Trophoblast cell (in vitro differentiated cells and primary cell): ENCODE results near the gene CELSR2.

Experiments used
- DNase-seq, 2 donors: peaks; one replicate each; pipeline ENCODE4 v3.0.0-alpha.2; 2016
- H2AFZ ChIP-seq: 2 replicates; pipeline ENCODE4 v1.6.1; 2013; ENCODE audit warnings: low read length, moderate library complexity, mild to moderate bottlenecking; ENCODE audit not compliant: insufficient read depth, poor library complexity
- H2AK5ac ChIP-seq: 2 replicates; pipeline ENCODE4 v1.6.1; 2013; ENCODE audit warnings: mild to moderate bottlenecking, low read length
- H2BK120ac ChIP-seq: 2 replicates; pipeline ENCODE4 v1.6.1; 2013; ENCODE audit warnings: low read length, mild to moderate bottlenecking, moderate library complexity; ENCODE audit not compliant: insufficient read depth, poor library complexity
- H2BK12ac ChIP-seq: 2 replicates; pipeline ENCODE4 v1.6.1; 2013; ENCODE audit warnings: mild to moderate bottlenecking, low read length, moderate library complexity
- H2BK5ac ChIP-seq: 2 replicates; pipeline ENCODE4 v1.6.1; 2013; ENCODE audit warnings: low read length, low read depth, moderate library complexity, mild to moderate bottlenecking; ENCODE audit not compliant: poor library complexity
- H3K14ac ChIP-seq: 2 replicates; pipeline ENCODE4 v1.6.1; 2013; ENCODE audit warnings: mild to moderate bottlenecking, low read length
- H3K18ac ChIP-seq: 2 replicates; pipeline ENCODE4 v1.6.1; 2013; ENCODE audit warnings: mild to moderate bottlenecking, low read length
- H3K23ac ChIP-seq: 2 replicates; pipeline ENCODE4 v1.6.1; 2013; ENCODE audit warnings: low read length
- H3K27ac ChIP-seq: 2 replicates; pipeline ENCODE4 v1.5.1; 2013; ENCODE audit warnings: low read depth, mild to moderate bottlenecking, inconsistent platforms, low read length, moderate library complexity
- H3K27me3 ChIP-seq: 2 replicates; pipeline ENCODE4 v1.6.1; 2013; ENCODE audit warnings: inconsistent platforms, mild to moderate bottlenecking, low read length, moderate library complexity; ENCODE audit not compliant: insufficient read depth
- H3K36me3 ChIP-seq, 2 experiments: 1 replicate in 1 of 2; 2 replicates in 1 of 2; pipeline ENCODE4 v1.6.1; 2013; ENCODE audit warnings: low read length in 2 of 2, mild to moderate bottlenecking in 2 of 2, moderate library complexity in 1 of 2; ENCODE audit not compliant: insufficient read depth in 2 of 2, control insufficient read depth in 1 of 2
- H3K4ac ChIP-seq: 2 replicates; pipeline ENCODE4 v1.6.1; 2013; ENCODE audit warnings: low read depth, mild to moderate bottlenecking, low read length, moderate library complexity
- H3K4me1 ChIP-seq, 2 experiments: 1 replicate in 1 of 2; 2 replicates in 1 of 2; pipeline ENCODE4 v1.6.1; 2013; ENCODE audit warnings: low read length in 2 of 2, mild to moderate bottlenecking in 2 of 2, moderate library complexity in 1 of 2; ENCODE audit not compliant: insufficient read depth in 2 of 2, control insufficient read depth in 1 of 2
- H3K4me2 ChIP-seq: 2 replicates; pipeline ENCODE4 v1.6.1; 2013; ENCODE audit warnings: inconsistent platforms, mild to moderate bottlenecking, low read length, moderate library complexity
- H3K4me3 ChIP-seq: 2 replicates; pipeline ENCODE4 v1.5.1; 2013; ENCODE audit warnings: mild to moderate bottlenecking, low read depth, low read length, inconsistent platforms
- H3K79me1 ChIP-seq: one replicate; pipeline ENCODE4 v1.6.1; 2013; ENCODE audit warnings: low read length
- H3K79me2 ChIP-seq: 2 replicates; pipeline ENCODE4 v1.6.1; 2013; ENCODE audit warnings: low read length, mild to moderate bottlenecking; ENCODE audit not compliant: control insufficient read depth, insufficient read depth, poor library complexity
- H3K9ac ChIP-seq: 2 replicates; pipeline ENCODE4 v1.6.1; 2013; ENCODE audit warnings: mild to moderate bottlenecking, low read length
- H3K9me3 ChIP-seq: 2 replicates; pipeline ENCODE4 v1.6.1; 2013; ENCODE audit warnings: low read depth, mild to moderate bottlenecking, control low read depth, inconsistent platforms, low read length; ENCODE audit not compliant: insufficient read depth
- H4K12ac ChIP-seq: 2 replicates; pipeline ENCODE4 v1.6.1; 2013; ENCODE audit warnings: low read depth, mild to moderate bottlenecking, low read length, moderate library complexity
- H4K8ac ChIP-seq: 2 replicates; pipeline ENCODE4 v1.6.1; 2013; ENCODE audit warnings: low read depth, mild to moderate bottlenecking, low read length, moderate library complexity
- H4K91ac ChIP-seq: one replicate; pipeline ENCODE4 v1.6.1; 2013; ENCODE audit warnings: low read depth, mild to moderate bottlenecking, low read length, moderate library complexity
- WGBS: extraction: QIAGEN DNeasy Blood & Tissue Kit; methylation state at CpG from one replicate; pipeline ENCODE4 v1.1.7; 2013; ENCODE audit warnings: missing lambda C conversion rate; ENCODE audit not compliant: insufficient read length, insufficient coverage; ENCODE audit errors: extremely low coverage; 5-methylcytosine and 5-hydroxymethylcytosine counted together

The CELSR2 gene

GRCh38 chr1:109265016-109265415 is 15.7 kb downstream of the CELSR2 start:
- H3K36me3 ChIP-seq: peaks cover 73 to 74% of the 10 kb centered on the region in 2 experiments
- H3K79me2 ChIP-seq: no peaks in the 10 kb centered on the region
- H3K4me3 ChIP-seq: no peak overlapping the region
- no peak overlapping the region for H3K14ac ChIP-seq
- H3K4ac ChIP-seq: no peak overlapping the region
- H2AFZ ChIP-seq: no peak overlapping the region
- H3K27me3 ChIP-seq: no peaks in the 10 kb centered on the region
- no peak overlapping the region for H3K23ac ChIP-seq
- no peak overlapping the region for H3K18ac ChIP-seq
- no peak overlapping the region for H2BK120ac ChIP-seq
- H3K27ac ChIP-seq: no peak overlapping the region
- no peak overlapping the region for H4K8ac ChIP-seq
- H3K9me3 ChIP-seq: peaks cover 14% of the 10 kb centered on the region
- H3K4me2 ChIP-seq: no peak overlapping the region
- peaks cover 9 to 13% of the 10 kb centered on the region in 2 experiments for H3K4me1 ChIP-seq
- DNase-seq: peak in 1 of 2 donors; percentile 26
- H2BK5ac ChIP-seq: no peak overlapping the region
- no peak overlapping the region for H2BK12ac ChIP-seq
- H3K9ac ChIP-seq: no peak overlapping the region
- H4K91ac ChIP-seq: no peak overlapping the region
- no CpG with 5 or more reads among the region's 4 CpGs for WGBS
- H4K12ac ChIP-seq: no peak overlapping the region
- H2AK5ac ChIP-seq: peak overlapping the region; percentile 26
- H3K79me1 ChIP-seq: peaks cover 7% of the 10 kb centered on the region

GRCh38 chr1:109265741-109266330 is 16.5 kb downstream of the CELSR2 start:
- H4K8ac ChIP-seq: no peak overlapping the region
- H3K23ac ChIP-seq: no peak overlapping the region
- no peak overlapping the region for H3K18ac ChIP-seq
- H2AK5ac ChIP-seq: no peak overlapping the region
- no peak overlapping the region for H2BK12ac ChIP-seq
- H4K12ac ChIP-seq: no peak overlapping the region
- H4K91ac ChIP-seq: no peak overlapping the region
- H2BK5ac ChIP-seq: no peak overlapping the region
- WGBS: no CpG with 5 or more reads among the region's 13 CpGs
- H3K4me1 ChIP-seq: peaks cover 5 to 11% of the 10 kb centered on the region in 2 experiments
- no peak overlapping the region for H3K27ac ChIP-seq
- no peaks in the 10 kb centered on the region for H3K79me2 ChIP-seq
- H3K9me3 ChIP-seq: peaks cover 14% of the 10 kb centered on the region
- no peak overlapping the region for H3K9ac ChIP-seq
- H3K79me1 ChIP-seq: peaks cover 7% of the 10 kb centered on the region
- H3K14ac ChIP-seq: no peak overlapping the region
- H3K4ac ChIP-seq: no peak overlapping the region
- no peak overlapping the region for H3K4me3 ChIP-seq
- no peaks in the 10 kb centered on the region for H3K27me3 ChIP-seq
- no peak overlapping the region for H3K4me2 ChIP-seq
- peak overlapping the region; percentile 1 for H2BK120ac ChIP-seq
- H2AFZ ChIP-seq: no peak overlapping the region
- no peak for DNase-seq
- H3K36me3 ChIP-seq: peaks cover 76 to 79% of the 10 kb centered on the region in 2 experiments

GRCh38 chr1:109266965-109267364 is 17.6 kb downstream of the CELSR2 start:
- Histone ChIP-seq H3K79me2 (no peaks in the 10 kb centered on the region), H4K8ac (no peak overlapping the region), H3K9me3 (peaks cover 14% of the 10 kb centered on the region), H2AFZ (no peak overlapping the region), H2BK5ac (no peak overlapping the region), H3K27ac (no peak overlapping the region), H3K14ac (peak overlapping the region; percentile 0), H3K4me1 (peaks cover 5 to 11% of the 10 kb centered on the region in 2 experiments), H3K23ac (no peak overlapping the region), H3K4me3 (no peak overlapping the region), H4K91ac (no peak overlapping the region), H3K36me3 (peaks cover 74 to 77% of the 10 kb centered on the region in 2 experiments), H3K9ac (no peak overlapping the region), H2AK5ac (no peak overlapping the region), H3K18ac (no peak overlapping the region), H4K12ac (no peak overlapping the region), H3K4ac (no peak overlapping the region), H2BK120ac (peak overlapping the region; percentile 14), H2BK12ac (no peak overlapping the region), H3K79me1 (peaks cover 7% of the 10 kb centered on the region), H3K4me2 (no peak overlapping the region), H3K27me3 (no peaks in the 10 kb centered on the region)
- DNase-seq: peak; percentile 94 to 98
- no CpG with 5 or more reads among the region's 11 CpGs for WGBS

GRCh38 chr1:109267743-109268300 is 18.5 kb downstream of the CELSR2 start:
- Histone ChIP-seq H2BK5ac (peak overlapping the region; percentile 18), H2AK5ac (no peak overlapping the region), H3K4me2 (no peak overlapping the region), H3K4me1 (peaks cover 8 to 14% of the 10 kb centered on the region in 2 experiments), H3K27ac (no peak overlapping the region), H3K79me1 (peaks cover 11% of the 10 kb centered on the region), H4K91ac (peak overlapping the region; percentile 31), H3K79me2 (no peaks in the 10 kb centered on the region), H3K14ac (peak overlapping the region; percentile 10), H3K36me3 (peaks cover 78 to 80% of the 10 kb centered on the region in 2 experiments), H3K23ac (no peak overlapping the region), H3K4me3 (no peak overlapping the region), H3K27me3 (no peaks in the 10 kb centered on the region), H2BK12ac (peak overlapping the region; percentile 63), H4K12ac (no peak overlapping the region), H3K18ac (peak overlapping the region; percentile 2), H3K4ac (no peak overlapping the region), H3K9ac (no peak overlapping the region), H2BK120ac (peak overlapping the region; percentile 5), H4K8ac (no peak overlapping the region), H2AFZ (no peak overlapping the region), H3K9me3 (peaks cover 14% of the 10 kb centered on the region)
- DNase-seq: peak; percentile 87 to 93
- WGBS: no CpG with 5 or more reads among the region's 17 CpGs
